GM12891 (cell line): ENCODE results near the gene PSMB11.

ENCODE experiments used
- POLR2A ChIP-seq: IDR thresholded peaks from 2 replicates; pipeline ENCODE4 v1.6.1; 2011; ENCODE audit warnings: low read depth, low read length, control low read depth
- POLR2AphosphoS5 ChIP-seq: IDR thresholded peaks from 2 replicates; pipeline ENCODE4 v1.6.1; 2011; ENCODE audit warnings: low read depth, low read length, control low read depth
- SPI1 ChIP-seq: IDR thresholded peaks from 2 replicates; pipeline ENCODE4 v1.6.1; 2011; ENCODE audit warnings: low read depth, low read length, control low read depth

- no peak for TF ChIP-seq POLR2A
- TF ChIP-seq POLR2AphosphoS5: no peak
- no peak for TF ChIP-seq SPI1
Observed at GRCh38 chr14:23017091-23017490, 24.9 kb upstream of the PSMB11 start.
